Measurements from ENCODE around the gene KRT13.

- TF ChIP-seq ESRRA (CRISPR knock-in tag; IDR thresholded peaks at IDR 0.05; ENCODE audit: borderline replicate concordance) = no peak
- no peak for TF ChIP-seq ZNF121 (CRISPR knock-in tag; IDR thresholded peaks at IDR 0.05)
Observed at GRCh38 chr17:41492771-41493170, 12.6 kb downstream of the KRT13 start.
